H9 (cell line): ENCODE results near the gene CRHR2. TPM values are rescaled to one million over a fixed set of nuclear protein-coding genes. Genes with fewer than 3 reads are reported as not detected.

Experiments
- DNase-seq: peaks from one replicate; pipeline ENCODE4 v3.0.0-alpha.2; 2017
- H2AFZ ChIP-seq: one replicate; pipeline ENCODE4 v1.6.1; 2013; ENCODE audit warnings: mild to moderate bottlenecking, low read length, control low read depth, moderate library complexity
- H2AK5ac ChIP-seq: 2 replicates; pipeline ENCODE4 v1.6.1; 2013; ENCODE audit warnings: low read length, control low read depth, mixed read lengths; ENCODE audit not compliant: insufficient read length
- H2BK120ac ChIP-seq: one replicate; pipeline ENCODE4 v1.6.1; 2013; ENCODE audit warnings: low read depth, mild to moderate bottlenecking, low read length, control low read depth, inconsistent platforms; ENCODE audit not compliant: poor library complexity, severe bottlenecking
- H2BK12ac ChIP-seq: 2 replicates; pipeline ENCODE4 v1.6.1; 2013; ENCODE audit warnings: low read length, control low read depth, mixed read lengths, low read depth; ENCODE audit not compliant: insufficient read length
- H2BK15ac ChIP-seq: 2 replicates; pipeline ENCODE4 v1.6.1; 2013; ENCODE audit warnings: low read depth, low read length, control low read depth
- H2BK20ac ChIP-seq: one replicate; pipeline ENCODE4 v1.6.1; 2013; ENCODE audit warnings: low read depth, mild to moderate bottlenecking, low read length, control low read depth, inconsistent platforms; ENCODE audit not compliant: poor library complexity, severe bottlenecking
- H2BK5ac ChIP-seq: 2 replicates; pipeline ENCODE4 v1.6.1; 2013; ENCODE audit warnings: low read length, control low read depth, mixed read lengths; ENCODE audit not compliant: insufficient read length
- H3K14ac ChIP-seq: 2 replicates; pipeline ENCODE4 v1.6.1; 2013; ENCODE audit warnings: low read length, control low read depth; ENCODE audit not compliant: insufficient read depth
- H3K18ac ChIP-seq: 2 replicates; pipeline ENCODE4 v1.6.1; 2013; ENCODE audit warnings: low read depth, mild to moderate bottlenecking, mixed read lengths, low read length, control low read depth; ENCODE audit not compliant: insufficient read length
- H3K23ac ChIP-seq: 2 replicates; pipeline ENCODE4 v1.6.1; 2013; ENCODE audit warnings: low read length, control low read depth, mixed read lengths, low read depth; ENCODE audit not compliant: insufficient read length
- H3K23me2 ChIP-seq: 2 replicates; pipeline ENCODE4 v1.6.1; 2013; ENCODE audit warnings: low read depth, mild to moderate bottlenecking, mixed read lengths, low read length, control low read depth; ENCODE audit not compliant: insufficient read length, poor library complexity, severe bottlenecking
- H3K27ac ChIP-seq: 2 replicates; pipeline ENCODE4 v1.5.1; 2013; ENCODE audit warnings: low read length, control low read depth, mixed read lengths, low read depth; ENCODE audit not compliant: insufficient read length
- H3K27me3 ChIP-seq: 2 replicates; pipeline ENCODE4 v1.6.1; 2013; ENCODE audit warnings: low read length, control low read depth, inconsistent platforms; ENCODE audit not compliant: insufficient read depth
- H3K4ac ChIP-seq: 2 replicates; pipeline ENCODE4 v1.6.1; 2013; ENCODE audit warnings: low read depth, mild to moderate bottlenecking, control low read depth, inconsistent platforms, low read length, moderate library complexity
- H3K4me1 ChIP-seq: 2 replicates; pipeline ENCODE4 v1.6.1; 2013; ENCODE audit warnings: low read length, control low read depth, inconsistent platforms; ENCODE audit not compliant: insufficient read depth
- H3K4me2 ChIP-seq: 2 replicates; pipeline ENCODE4 v1.6.1; 2013; ENCODE audit warnings: low read length, control low read depth, mixed read lengths; ENCODE audit not compliant: insufficient read length, insufficient read depth
- H3K56ac ChIP-seq: 2 replicates; pipeline ENCODE4 v1.6.1; 2013; ENCODE audit warnings: low read depth, mild to moderate bottlenecking, mixed read lengths, low read length, control low read depth; ENCODE audit not compliant: insufficient read length
- H3K79me1 ChIP-seq: 2 replicates; pipeline ENCODE4 v1.6.1; 2013; ENCODE audit warnings: low read depth, mild to moderate bottlenecking, moderate library complexity, low read length, control low read depth, inconsistent platforms; ENCODE audit not compliant: insufficient read depth, poor library complexity, severe bottlenecking
- H3K79me2 ChIP-seq: 2 replicates; pipeline ENCODE4 v1.6.1; 2013; ENCODE audit warnings: low read length, control low read depth, inconsistent platforms; ENCODE audit not compliant: insufficient read depth
- H3K9ac ChIP-seq: 2 replicates; pipeline ENCODE4 v1.6.1; 2013; ENCODE audit warnings: low read length, control low read depth, mixed read lengths; ENCODE audit not compliant: insufficient read length; ENCODE audit errors: extremely low read depth
- H3K9me3 ChIP-seq: one replicate; pipeline ENCODE4 v1.6.1; 2013; ENCODE audit warnings: low read depth, low read length, inconsistent platforms; ENCODE audit not compliant: control insufficient read depth
- H3T11ph ChIP-seq: one replicate; pipeline ENCODE4 v1.6.1; 2013; ENCODE audit warnings: mild to moderate bottlenecking, low read length, control low read depth, inconsistent platforms
- H4K20me1 ChIP-seq: one replicate; pipeline ENCODE4 v1.6.1; 2013; ENCODE audit not compliant: control insufficient read depth, insufficient read length, insufficient read depth
- H4K5ac ChIP-seq: 2 replicates; pipeline ENCODE4 v1.6.1; 2013; ENCODE audit warnings: low read depth, mild to moderate bottlenecking, mixed read lengths, low read length, control low read depth; ENCODE audit not compliant: insufficient read length
- H4K8ac ChIP-seq: replicated peaks from 2 replicates; pipeline ENCODE4 v1.6.1; 2013; ENCODE audit warnings: low read length, control low read depth, mixed read lengths, low read depth; ENCODE audit not compliant: insufficient read length
- H4K91ac ChIP-seq: 2 replicates; pipeline ENCODE4 v1.6.1; 2013; ENCODE audit warnings: low read depth, mild to moderate bottlenecking, moderate library complexity, mixed read lengths, low read length, control low read depth; ENCODE audit not compliant: insufficient read length
- H3K27ac Mint-ChIP-seq, 3 experiments: 2 replicates in 2 of 3; 3 replicates in 1 of 3; pipeline ENCODE4 v1.8.0; 2020 to 2021; ENCODE audit warnings: mixed read lengths in 3 of 3, mild to moderate bottlenecking in 1 of 3, moderate library complexity in 1 of 3
- H3K27me3 Mint-ChIP-seq: 2 replicates; pipeline ENCODE4 v1.8.0; 2021; ENCODE audit warnings: low read depth, mild to moderate bottlenecking, moderate library complexity, mixed read lengths
- H3K36me3 Mint-ChIP-seq, 3 experiments: 2 replicates in 2 of 3; 3 replicates in 1 of 3; pipeline ENCODE4 v1.8.0; 2020 to 2021; ENCODE audit warnings: low read depth in 3 of 3, mixed read lengths in 3 of 3; ENCODE audit not compliant: insufficient read depth in 1 of 3
- H3K4me1 Mint-ChIP-seq, 2 experiments: 2 replicates each; pipeline ENCODE4 v1.8.0; 2020; ENCODE audit warnings: mixed read lengths in 2 of 2
- H3K4me3 Mint-ChIP-seq, 2 experiments: 2 replicates in 1 of 2; 3 replicates in 1 of 2; pipeline ENCODE4 v1.8.0; 2020 to 2021; ENCODE audit warnings: mild to moderate bottlenecking in 2 of 2, mixed read lengths in 2 of 2, moderate library complexity in 1 of 2
- H3K9me3 Mint-ChIP-seq, 2 experiments: 2 replicates in 1 of 2; 3 replicates in 1 of 2; pipeline ENCODE4 v1.8.0; 2020; ENCODE audit warnings: mild to moderate bottlenecking in 2 of 2, mixed read lengths in 2 of 2, moderate library complexity in 1 of 2
- WGBS: extraction: QIAGEN DNeasy Blood & Tissue Kit; methylation state at CpG from one replicate; pipeline ENCODE4 v1.1.7; 2013; ENCODE audit warnings: missing lambda C conversion rate, low lambda C conversion rate, mixed read lengths; ENCODE audit not compliant: insufficient read length; ENCODE audit errors: extremely low coverage; 5-methylcytosine and 5-hydroxymethylcytosine counted together
- total RNA-seq: library from RNA; stranded (reverse); gene quantifications from 2 replicates; pipeline ENCODE4 v1.2.1, GENCODE V29; 2021
- TF ChIP-seq, protein P1 (sequence below): fragments of 200-600 bp; sonication (generic); conservative IDR thresholded peaks from 3 replicates; pipeline ENCODE4 v1.8.0; 2021; ENCODE audit warnings: antibody characterized with exemption, mild to moderate bottlenecking

The CRHR2 gene
- total RNA-seq, 1 experiment from 2014 or later, result 0.07 TPM

DNA sequence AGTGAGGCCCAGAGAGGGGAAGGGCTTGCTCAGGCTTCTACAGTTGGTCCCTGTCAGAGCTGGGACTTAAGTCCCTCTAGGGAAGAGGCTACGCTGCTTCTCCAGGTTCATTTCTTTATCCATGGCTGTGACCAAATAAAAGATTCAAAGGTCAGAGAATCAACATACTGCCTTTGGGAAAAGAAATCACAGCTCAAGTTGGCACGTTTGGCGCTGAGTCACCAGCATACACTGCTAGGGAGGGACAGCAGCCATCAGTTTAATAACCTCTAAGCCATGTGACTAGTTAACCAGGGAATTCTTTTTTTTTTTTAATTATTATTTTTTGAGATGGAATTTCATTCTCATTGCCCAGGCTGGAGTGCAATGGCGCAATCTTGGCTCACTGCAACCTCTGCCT is 28.4 kb upstream of the CRHR2 start:
- Histone ChIP-seq H4K20me1 (no peaks in the 10 kb centered on the region), H4K5ac (no peak overlapping the region), H3K4me1 (no peaks in the 10 kb centered on the region), H2BK12ac (no peak overlapping the region), H2BK5ac (no peak overlapping the region), H2BK15ac (no peak overlapping the region), H4K8ac (no peak overlapping the region), H3K9me3 (no peaks in the 10 kb centered on the region), H3T11ph (no peak overlapping the region), H4K91ac (no peak overlapping the region), H2AK5ac (no peak overlapping the region), H3K27me3 (no peaks in the 10 kb centered on the region), H3K23me2 (no peaks in the 10 kb centered on the region), H3K9ac (no peak overlapping the region), H3K23ac (no peak overlapping the region), H2AFZ (no peak overlapping the region), H3K27ac (no peak overlapping the region), H3K79me1 (no peaks in the 10 kb centered on the region), H3K56ac (no peak overlapping the region), H3K4ac (no peak overlapping the region), H2BK120ac (no peak overlapping the region), H3K4me2 (no peak overlapping the region), H3K14ac (no peak overlapping the region), H3K79me2 (no peaks in the 10 kb centered on the region), H2BK20ac (no peak overlapping the region), H3K18ac (no peak overlapping the region)
- Mint-ChIP-seq H3K4me3 (no peak overlapping the region), H3K9me3 (no peaks in the 10 kb centered on the region; a peak in 1 of 5 replicates), H3K27ac (no peak overlapping the region), H3K27me3 (peaks cover 8% of the 10 kb centered on the region), H3K4me1 (peaks cover 4 to 11% of the 10 kb centered on the region in 2 experiments; a peak in 3 of 4 replicates), H3K36me3 (no peaks in the 10 kb centered on the region)
- WGBS, result no CpG with 5 or more reads among the region's 4 CpGs
- TF ChIP-seq, protein P1, sequence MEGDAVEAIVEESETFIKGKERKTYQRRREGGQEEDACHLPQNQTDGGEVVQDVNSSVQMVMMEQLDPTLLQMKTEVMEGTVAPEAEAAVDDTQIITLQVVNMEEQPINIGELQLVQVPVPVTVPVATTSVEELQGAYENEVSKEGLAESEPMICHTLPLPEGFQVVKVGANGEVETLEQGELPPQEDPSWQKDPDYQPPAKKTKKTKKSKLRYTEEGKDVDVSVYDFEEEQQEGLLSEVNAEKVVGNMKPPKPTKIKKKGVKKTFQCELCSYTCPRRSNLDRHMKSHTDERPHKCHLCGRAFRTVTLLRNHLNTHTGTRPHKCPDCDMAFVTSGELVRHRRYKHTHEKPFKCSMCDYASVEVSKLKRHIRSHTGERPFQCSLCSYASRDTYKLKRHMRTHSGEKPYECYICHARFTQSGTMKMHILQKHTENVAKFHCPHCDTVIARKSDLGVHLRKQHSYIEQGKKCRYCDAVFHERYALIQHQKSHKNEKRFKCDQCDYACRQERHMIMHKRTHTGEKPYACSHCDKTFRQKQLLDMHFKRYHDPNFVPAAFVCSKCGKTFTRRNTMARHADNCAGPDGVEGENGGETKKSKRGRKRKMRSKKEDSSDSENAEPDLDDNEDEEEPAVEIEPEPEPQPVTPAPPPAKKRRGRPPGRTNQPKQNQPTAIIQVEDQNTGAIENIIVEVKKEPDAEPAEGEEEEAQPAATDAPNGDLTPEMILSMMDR, result no peak
- DNase-seq, result no peak
